Stimulated activated CD8-positive, alpha-beta memory T cell treated with anti-CD3 and anti-CD28 coated beads, Interleukin-4, amount 100 ng/mL, for 24 hours (primary cell): ENCODE results near the gene RIMS3.
"Not testable (repeated sequence)": the region's sequence is repeated elsewhere in the genome, so short reads cannot be mapped to it uniquely, and the experiment has no call there.

Experiments used
- DNase-seq: peaks from one replicate; pipeline ENCODE4 v3.0.0-alpha.2; 2020; ENCODE audit warnings: low read depth

Gene RIMS3

GRCh38 chr1:40665335-40666171 lies at the start of gene RIMS3:
TSS of gene RIMS3 (minus strand) at chr1:40665682. CDS start at chr1:40641925, 23,757 bp downstream.
- peak; percentile 70 for DNase-seq

GRCh38 chr1:40712997-40713396 lies 47.5 kb upstream of the RIMS3 start:
- DNase-seq = no peak

- no peak for DNase-seq
Measured at GRCh38 chr1:40712405-40712944, 47.0 kb upstream of the RIMS3 start.

DNA sequence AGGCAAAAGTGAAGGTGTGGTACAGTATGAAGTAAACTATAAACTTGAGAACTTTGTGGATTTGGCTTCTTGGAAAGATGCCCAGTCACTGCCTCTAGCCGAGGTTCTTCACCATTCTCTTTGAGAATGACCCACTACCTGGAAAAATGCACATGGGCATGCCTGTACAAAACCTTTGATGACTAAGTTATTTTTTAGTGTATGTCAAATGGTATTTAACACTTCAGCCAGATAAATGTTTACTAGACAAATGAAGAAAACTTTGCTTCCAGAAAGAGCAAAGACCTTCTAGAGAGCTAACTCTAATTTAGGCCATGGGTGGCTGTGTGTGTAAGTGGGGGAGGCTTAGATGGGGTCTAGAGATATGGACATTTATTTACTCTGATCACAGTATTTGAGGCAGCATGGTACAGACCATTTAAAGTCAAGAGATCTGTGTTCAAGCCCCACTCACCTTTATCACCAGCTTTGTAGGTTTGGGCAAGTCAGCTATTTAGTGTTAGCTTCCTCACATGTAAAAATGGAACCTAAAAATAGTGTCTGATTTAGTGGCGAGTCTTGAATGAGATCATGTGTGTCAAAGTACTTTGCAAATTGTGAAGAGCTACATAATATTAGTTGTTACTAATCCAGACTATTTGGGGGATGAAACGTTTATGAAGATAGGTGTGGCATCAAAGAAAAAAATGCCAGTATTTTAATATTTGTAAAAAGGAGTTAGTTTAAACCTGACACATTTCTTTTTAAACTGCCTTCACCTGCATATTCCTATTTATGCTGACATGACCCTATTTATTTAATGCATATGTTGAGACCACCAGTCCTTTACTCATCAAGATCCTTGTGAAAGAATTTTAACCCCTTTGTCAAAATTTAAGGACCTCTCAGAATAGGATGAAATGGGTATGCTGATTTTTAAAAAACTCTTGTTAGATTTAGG lies 46.3 kb upstream of the RIMS3 start:
- no peak for DNase-seq

DNA sequence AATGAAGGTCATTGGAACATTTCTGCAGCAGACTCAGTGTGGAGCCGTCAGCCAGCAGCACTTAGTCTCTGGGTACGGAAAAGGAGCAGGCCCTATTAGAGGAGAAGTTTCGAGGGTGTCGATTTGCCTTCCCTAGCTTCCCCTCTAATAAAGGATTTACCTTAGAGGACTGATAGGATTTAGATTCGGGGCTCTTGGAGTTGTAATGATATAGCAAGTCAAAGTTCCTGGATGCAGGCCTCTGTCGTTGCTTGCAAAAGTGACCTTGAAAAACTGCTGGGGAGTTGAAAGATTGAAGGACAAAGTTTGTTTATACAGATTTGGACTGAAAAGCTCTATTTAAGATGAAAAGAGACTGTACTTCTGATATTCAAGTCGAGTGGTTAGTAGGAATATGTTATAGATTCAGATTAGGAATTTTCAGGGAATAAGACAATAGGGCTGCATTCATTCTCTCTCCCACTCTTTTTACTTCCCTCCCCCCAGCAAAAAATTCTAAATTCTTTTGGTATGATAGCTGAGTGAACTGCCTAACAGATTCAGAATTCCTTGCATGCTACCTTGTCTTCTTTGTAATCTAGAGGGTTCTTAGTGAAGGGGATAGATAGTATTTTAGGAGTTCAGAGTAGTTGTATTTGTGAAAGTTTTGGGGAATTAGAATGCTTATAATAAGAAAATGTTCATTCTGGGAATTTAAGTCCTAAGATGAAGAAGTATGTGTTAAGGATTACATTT lies 45.3 kb upstream of the RIMS3 start:
- DNase-seq = no peak

DNA sequence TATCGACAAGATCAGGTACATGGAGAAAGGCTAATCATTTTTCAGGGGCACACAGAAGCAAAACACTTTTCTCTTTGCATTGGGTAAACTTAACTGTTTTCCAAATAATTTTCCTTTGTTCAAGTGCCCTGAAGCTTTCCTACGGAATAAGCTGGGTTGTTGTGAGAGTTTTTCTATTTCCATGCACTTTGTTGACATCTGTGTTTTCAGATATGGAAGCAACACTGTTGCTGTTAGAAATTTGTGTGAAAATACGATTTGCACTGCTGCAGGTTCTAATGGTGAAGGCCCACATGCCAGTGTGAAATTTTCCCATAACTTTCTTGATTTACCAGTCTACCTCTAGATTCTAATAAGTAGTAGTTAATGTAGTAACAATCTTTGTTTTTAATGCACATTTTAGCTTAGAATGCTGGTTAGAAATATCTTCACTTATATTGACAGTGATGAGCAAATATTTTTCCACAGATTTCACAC lies 44.4 kb upstream of the RIMS3 start:
- DNase-seq = no peak

GRCh38 chr1:40709100-40709801 lies 43.8 kb upstream of the RIMS3 start:
- peak; percentile 44 for DNase-seq

GRCh38 chr1:40708750-40709099 lies 43.2 kb upstream of the RIMS3 start:
- no peak for DNase-seq

DNA sequence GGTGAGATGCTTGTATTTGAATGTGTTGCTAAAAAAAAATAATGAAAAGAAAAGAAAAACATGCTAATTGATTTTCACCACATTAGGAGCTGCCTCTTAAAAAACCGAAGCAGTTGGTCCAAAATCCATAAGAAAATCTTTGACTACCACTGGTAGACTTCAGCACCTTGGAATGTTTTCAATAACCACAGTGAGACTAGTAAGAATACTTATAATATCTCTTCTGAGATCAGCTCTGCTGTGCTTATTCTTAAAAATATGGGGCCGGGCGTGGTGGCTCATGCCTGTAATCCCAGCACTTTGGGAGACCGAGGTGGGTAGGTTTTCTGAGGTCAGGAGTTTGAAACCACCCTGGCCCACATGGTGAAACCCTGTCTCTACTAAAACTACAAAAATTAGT lies 41.1 kb upstream of the RIMS3 start:
- no peak for DNase-seq

DNA sequence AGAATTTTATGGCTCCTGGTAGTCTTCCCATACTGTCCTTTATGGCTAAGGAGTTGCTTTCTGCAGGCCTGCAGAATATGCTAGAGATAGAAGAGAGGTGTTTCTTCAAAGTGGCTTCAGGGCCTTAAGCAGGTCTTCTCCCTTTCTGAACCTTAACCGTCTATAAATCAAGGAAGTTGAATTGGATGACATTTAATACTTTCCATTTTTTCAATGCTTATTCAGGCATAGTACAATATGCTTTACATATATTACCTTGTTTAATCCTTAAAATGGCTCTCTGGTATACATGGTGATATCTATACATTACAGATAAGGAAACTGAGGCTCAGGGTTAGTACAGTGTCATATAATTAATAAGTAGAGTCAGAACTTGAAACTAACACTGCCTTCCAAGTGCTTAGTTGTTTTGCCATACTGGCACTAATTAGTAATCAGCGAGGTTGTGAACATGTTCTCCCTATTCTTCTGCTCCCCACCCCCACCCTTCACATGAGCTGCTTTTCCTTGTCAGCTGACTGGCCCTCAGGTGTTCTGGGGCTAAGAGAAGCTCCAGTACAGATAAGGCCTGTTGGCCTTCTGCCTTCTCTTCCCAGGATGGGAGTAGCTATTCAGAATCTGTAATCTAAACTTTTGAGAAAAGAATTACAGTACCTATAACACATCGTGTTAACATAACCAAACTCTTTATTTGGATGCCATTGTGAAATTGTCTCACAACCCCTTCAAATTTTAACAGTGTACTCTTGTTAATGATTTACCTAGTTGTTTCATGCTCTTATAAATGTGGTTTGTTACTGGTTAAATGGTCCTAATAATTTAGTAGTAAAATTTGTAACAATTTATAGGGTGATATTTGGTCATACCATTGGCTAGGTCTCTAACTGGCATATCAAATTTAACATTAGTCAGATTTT lies 39.6 kb upstream of the RIMS3 start:
- no peak for DNase-seq

- DNase-seq = no peak
Measured at GRCh38 chr1:40703316-40703715, 37.8 kb upstream of the RIMS3 start.

DNA sequence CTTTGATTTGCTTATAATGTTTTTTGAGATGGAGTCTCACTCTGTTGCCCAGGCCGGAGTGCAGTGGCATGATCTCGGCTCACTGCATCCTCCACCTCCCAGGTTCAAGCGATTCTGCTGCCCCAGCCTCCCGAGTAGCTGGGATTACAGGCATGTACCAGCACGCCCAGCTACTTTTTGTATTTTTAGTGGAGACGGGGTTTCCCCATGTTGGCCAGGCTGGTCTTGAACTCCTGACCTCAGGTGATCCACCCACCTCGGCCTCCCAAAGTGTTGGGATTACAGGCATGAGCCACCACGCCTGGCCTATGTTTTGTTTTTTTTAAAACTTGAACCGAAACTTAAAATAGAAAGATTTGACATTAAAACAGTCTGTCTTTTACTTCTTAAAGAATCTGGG lies 37.3 kb upstream of the RIMS3 start:
- not testable (repeated sequence) for DNase-seq

- DNase-seq = no peak
Measured at GRCh38 chr1:40701684-40702083, 36.2 kb upstream of the RIMS3 start.

- no peak for DNase-seq
Measured at GRCh38 chr1:40699787-40700186, 34.3 kb upstream of the RIMS3 start.

DNA sequence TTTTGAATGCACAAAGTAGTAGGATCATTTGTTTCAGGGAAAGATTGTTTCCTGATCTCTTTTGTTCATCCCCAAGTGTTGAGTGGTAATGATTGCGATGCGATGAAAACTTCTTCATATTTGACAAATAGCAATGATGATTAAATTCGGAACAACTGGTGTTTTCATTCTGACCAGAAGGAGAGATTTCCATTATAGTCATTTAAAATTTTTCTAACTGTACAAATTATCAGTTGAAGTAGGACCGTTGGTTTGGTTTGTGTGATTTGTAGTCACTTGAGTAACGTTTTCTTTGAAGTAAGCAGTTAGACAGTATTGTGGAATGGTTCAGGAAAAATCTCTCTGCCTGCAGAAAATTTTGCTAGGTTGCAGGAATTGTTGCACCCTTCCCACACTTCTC lies 32.0 kb upstream of the RIMS3 start:
- DNase-seq = no peak

GRCh38 chr1:40696294-40696693 lies 30.8 kb upstream of the RIMS3 start:
- no peak for DNase-seq

DNA sequence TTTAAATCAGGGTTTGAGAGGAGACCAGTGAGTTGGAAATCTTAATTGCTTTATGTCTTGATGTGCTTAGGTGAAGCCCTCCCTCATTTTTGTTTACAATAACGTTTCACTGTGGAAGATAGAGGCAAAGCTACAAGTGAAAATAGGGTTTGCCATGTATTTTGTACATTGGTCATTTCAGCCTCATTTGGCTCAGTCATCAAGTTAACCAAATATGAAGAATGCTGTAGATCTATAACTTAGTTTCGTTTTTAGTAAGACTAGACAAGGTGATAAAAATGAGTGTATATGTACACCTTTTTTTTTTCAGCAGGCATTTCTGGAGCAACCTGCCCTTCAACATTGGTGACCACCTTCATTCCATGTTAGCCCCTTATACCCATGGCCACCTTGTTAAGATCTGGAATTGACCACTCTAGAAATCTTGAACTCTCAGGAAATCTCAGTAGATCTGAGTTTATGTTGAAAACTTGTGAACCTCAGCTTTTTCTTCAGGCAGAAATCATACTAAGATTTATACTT lies 28.9 kb upstream of the RIMS3 start:
- DNase-seq = no peak

DNA sequence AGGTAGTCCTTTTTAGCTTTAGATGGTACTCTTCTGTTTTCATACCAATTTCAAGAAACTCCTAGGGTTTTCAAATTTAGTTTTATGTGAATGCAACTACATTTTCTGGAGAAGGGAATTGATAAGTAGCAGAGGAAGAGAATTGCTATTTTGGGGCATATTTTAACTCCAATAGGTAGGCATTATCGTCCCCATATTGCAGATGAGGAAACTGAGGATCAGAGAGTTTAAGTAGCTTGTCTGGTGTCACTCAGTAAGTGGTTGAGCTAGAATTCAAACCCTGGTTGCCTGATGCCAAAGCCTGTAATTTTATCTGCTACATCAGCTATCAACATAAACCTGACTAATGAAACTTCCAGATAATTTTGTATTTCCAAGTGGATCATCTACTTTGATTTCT lies 27.9 kb upstream of the RIMS3 start:
- DNase-seq = no peak

- no peak for DNase-seq
Measured at GRCh38 chr1:40692429-40692895, 27.0 kb upstream of the RIMS3 start.
